Fibroblast of mammary gland (primary cell): ENCODE results near the gene DYRK1A.

Source experiments
- DNase-seq: peaks from one replicate; pipeline ENCODE4 v3.0.0-alpha.2; 2010; ENCODE audit warnings: low read depth
- H3K4me3 ChIP-seq: 2 replicates; pipeline ENCODE4 v1.5.1; 2011; ENCODE audit warnings: low read depth, mild to moderate bottlenecking, low read length, moderate library complexity; ENCODE audit not compliant: control insufficient read depth
- TF ChIP-seq, protein P1 (sequence below): conservative IDR thresholded peaks from 2 replicates; pipeline ENCODE4 v1.5.1; 2011; ENCODE audit warnings: low read depth, low read length, inconsistent platforms; ENCODE audit not compliant: control insufficient read depth, insufficient read depth

The DYRK1A gene

DNA sequence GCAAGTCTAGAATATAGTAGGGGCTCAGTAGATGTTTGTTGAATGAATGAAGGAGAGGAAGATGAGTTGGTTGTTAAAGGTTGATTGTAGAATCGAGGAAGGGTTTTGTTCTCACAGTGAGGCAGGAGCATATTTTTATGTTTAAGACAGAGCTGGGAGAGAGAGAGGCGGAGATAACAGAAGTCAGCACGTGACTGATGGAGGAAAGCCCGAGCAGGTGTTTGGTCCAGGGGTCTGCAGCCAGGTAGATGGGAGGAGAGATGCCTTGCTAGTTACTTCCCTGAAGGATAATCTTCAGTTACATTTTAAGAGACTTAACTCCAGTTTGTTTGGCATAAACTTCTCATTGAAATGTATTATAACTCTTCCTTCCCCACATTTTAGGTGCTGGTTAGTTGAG, 86.8 kb downstream of the DYRK1A start:
- H3K4me3 ChIP-seq = no peak overlapping the region
- TF ChIP-seq, protein P1, sequence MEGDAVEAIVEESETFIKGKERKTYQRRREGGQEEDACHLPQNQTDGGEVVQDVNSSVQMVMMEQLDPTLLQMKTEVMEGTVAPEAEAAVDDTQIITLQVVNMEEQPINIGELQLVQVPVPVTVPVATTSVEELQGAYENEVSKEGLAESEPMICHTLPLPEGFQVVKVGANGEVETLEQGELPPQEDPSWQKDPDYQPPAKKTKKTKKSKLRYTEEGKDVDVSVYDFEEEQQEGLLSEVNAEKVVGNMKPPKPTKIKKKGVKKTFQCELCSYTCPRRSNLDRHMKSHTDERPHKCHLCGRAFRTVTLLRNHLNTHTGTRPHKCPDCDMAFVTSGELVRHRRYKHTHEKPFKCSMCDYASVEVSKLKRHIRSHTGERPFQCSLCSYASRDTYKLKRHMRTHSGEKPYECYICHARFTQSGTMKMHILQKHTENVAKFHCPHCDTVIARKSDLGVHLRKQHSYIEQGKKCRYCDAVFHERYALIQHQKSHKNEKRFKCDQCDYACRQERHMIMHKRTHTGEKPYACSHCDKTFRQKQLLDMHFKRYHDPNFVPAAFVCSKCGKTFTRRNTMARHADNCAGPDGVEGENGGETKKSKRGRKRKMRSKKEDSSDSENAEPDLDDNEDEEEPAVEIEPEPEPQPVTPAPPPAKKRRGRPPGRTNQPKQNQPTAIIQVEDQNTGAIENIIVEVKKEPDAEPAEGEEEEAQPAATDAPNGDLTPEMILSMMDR = no peak
- no peak for DNase-seq

DNA sequence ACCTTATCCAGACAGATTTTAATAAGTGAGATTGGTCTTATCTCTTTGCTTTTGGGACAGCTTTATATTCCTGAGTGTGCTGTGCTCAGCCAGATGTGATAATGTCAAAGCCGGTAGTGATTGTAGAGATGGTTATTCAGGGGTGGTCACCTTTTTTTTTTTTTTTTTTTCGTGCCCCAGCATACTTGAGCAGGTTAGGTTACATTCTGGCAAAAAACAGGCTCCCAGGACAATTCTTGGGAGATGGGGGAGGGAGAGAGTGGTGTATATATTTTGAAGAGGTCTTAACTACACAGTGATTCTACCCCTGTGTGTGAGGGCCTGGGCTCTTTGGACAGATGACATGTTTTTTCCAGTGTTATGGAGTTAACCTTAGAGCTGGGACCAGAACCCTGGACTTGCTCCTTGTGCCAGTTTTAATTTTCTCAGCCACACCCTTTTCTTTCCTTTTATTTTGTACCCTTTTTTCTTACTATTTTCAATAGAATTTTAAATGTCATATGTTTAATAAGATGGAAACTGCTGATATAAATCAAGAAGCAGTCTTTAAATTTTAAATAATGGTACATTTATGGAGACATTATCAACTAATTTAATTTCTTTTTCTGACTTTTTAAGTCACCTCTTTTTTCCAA, 88.4 kb downstream of the DYRK1A start:
- TF ChIP-seq, protein P1 = no peak
- DNase-seq = no peak
- no peak overlapping the region for H3K4me3 ChIP-seq

DNA sequence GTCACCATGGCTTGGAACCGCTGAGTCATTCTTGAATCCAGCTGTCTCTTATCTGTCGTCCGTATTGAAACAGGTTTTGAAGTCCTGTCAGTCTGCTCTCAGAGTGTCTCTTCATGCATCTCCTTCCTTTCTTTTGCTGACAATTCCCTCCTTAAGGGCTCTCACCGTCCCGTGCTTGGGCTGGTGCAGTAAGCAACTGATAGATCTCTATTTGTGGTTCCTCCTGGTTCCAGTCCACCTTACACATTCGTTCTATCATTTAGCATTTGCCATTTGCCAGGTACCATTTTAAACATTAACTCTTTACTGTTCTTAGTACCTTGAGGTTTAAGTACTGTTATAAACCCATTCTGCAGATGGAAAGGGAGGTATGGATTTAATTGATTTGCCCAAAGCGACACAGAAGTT, 88.9 kb downstream of the DYRK1A start:
- TF ChIP-seq, protein P1 = no peak
- DNase-seq = no peak
- no peak overlapping the region for H3K4me3 ChIP-seq

DNA sequence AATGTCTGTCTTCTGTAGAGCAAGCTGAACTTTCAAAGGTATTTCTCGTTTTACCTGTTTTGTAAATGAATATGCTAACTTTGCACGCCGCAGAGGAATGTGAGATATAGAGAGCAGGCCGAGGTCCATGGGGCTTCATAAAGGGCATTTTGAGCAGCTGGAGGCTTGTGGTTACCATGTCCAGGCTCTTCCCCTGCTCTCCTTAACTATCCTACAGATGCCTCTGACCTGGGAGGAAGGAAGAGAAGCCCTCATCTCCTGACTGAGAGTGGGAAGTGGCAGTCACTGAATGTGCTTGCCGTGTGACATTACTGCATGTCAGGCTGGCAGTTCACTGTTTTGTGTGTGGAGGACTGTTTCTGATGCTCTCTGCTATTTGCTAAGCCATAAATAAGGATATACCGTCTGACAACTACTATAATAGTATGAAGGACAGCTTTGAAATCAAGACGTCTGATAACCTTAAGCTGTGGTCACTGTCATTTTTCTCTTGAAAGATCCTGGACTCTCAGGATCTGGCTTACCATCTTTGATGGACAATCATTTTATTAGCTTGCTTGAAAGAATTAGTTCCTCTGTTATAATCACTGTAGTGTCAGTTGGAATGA, 92.2 kb downstream of the DYRK1A start:
- H3K4me3 ChIP-seq = no peak overlapping the region
- TF ChIP-seq, protein P1 = no peak
- no peak for DNase-seq

DNA sequence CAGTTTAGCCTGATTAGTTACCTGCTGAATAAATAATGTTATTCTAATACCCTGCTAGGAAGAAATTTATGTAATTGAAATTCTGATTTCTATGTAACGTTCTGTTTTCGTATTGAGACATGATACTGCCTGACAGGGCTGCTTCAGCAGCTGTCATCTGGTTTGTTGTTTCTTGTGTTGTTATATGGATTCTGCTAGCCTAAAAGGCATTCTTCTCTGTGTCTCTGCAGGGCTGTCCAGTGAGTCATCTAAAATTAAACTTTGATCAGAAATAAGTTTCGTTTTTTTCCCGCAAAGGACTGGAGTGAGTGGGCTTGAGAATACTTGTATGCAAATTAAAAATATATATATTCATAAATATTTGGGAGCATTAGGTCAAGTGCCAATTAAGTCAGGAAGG, 93.0 kb downstream of the DYRK1A start:
- H3K4me3 ChIP-seq = no peak overlapping the region
- TF ChIP-seq, protein P1 = no peak
- DNase-seq = peak; percentile 69

DNA sequence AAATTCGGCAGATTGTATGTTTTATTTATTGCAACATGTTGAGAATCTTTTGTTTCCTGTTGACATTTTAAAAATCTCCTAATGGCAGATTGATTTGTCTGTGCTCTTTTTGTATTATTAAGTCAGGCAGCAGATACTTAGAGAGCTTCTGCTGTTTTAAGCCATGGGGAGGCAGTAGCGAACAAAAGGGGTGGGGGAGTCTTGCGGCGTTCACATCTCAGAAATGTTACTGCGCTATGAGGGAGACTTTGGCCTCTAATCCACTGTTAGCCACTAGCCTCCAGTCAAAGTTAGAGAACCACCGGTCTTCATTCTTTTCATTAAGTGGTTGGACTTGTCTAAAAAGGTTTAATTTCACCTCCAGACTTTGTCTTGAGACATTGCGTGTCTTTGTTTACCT, 93.6 kb downstream of the DYRK1A start:
- TF ChIP-seq, protein P1 = peak; percentile 16
- H3K4me3 ChIP-seq = no peak overlapping the region
- DNase-seq = no peak
